Hematopoietic multipotent progenitor cell treated with erythropoietin and hydrocortisone succinate and interleukin-3 and kit ligand, for 4 days (in vitro differentiated cells): ENCODE results near the gene GPATCH3.
A peak's percentile ranks its signal among the peaks of the same experiment; 100 is the strongest.
"Not testable (repeated sequence)": the region's sequence is repeated elsewhere in the genome, so short reads cannot be mapped to it uniquely, and the experiment has no call there.

ENCODE experiments used
- DNase-seq: peaks from one replicate; pipeline ENCODE4 v3.0.0-alpha.2; 2015

The GPATCH3 gene

GRCh38 chr1:26913389-26913753 is 13.1 kb upstream of the GPATCH3 start:
- DNase-seq = no peak

- no peak for DNase-seq
Measured at GRCh38 chr1:26912147-26912490, 11.9 kb upstream of the GPATCH3 start.

GRCh38 chr1:26911399-26912146 is 11.3 kb upstream of the GPATCH3 start:
- no peak for DNase-seq

GRCh38 chr1:26910343-26911160 is 10.3 kb upstream of the GPATCH3 start:
- no peak for DNase-seq

- DNase-seq = no peak
Measured at GRCh38 chr1:26909951-26910342, 9.7 kb upstream of the GPATCH3 start.

GRCh38 chr1:26907071-26907917 is 7.0 kb upstream of the GPATCH3 start:
- DNase-seq = no peak

GRCh38 chr1:26900815-26901511 is 696 bp upstream of the GPATCH3 start:
- no peak for DNase-seq

GRCh38 chr1:26897351-26897750 is 2.9 kb downstream of the GPATCH3 start:
- no peak for DNase-seq

GRCh38 chr1:26894263-26894662 is 6.0 kb downstream of the GPATCH3 start:
- DNase-seq = no peak

- DNase-seq = no peak
Measured at GRCh38 chr1:26890467-26890796, 9.8 kb downstream of the GPATCH3 start.

- peak; percentile 95 for DNase-seq
Measured at GRCh38 chr1:26889551-26890466, 10.5 kb downstream of the GPATCH3 start, which contains the start of gene GPN2. Gene GPN2, minus strand, starts transcription at chr1:26890283. Its CDS starts 187 bp downstream, at chr1:26890096.

- no peak for DNase-seq
Measured at GRCh38 chr1:26888231-26888630, 12.0 kb downstream of the GPATCH3 start.

- DNase-seq = peak; percentile 74
Measured at GRCh38 chr1:26887125-26887524, 13.1 kb downstream of the GPATCH3 start.

- no peak for DNase-seq
Measured at GRCh38 chr1:26882696-26883463, 17.4 kb downstream of the GPATCH3 start.

- DNase-seq = not testable (repeated sequence)
Measured at GRCh38 chr1:26881611-26882010, 18.7 kb downstream of the GPATCH3 start.

- no peak for DNase-seq
Measured at GRCh38 chr1:26879793-26880192, 20.5 kb downstream of the GPATCH3 start.

GRCh38 chr1:26877326-26877725 is 22.9 kb downstream of the GPATCH3 start:
- DNase-seq = no peak

- no peak for DNase-seq
Measured at GRCh38 chr1:26874896-26875295, 25.4 kb downstream of the GPATCH3 start.

- DNase-seq = not testable (repeated sequence)
Measured at GRCh38 chr1:26873097-26873496, 27.2 kb downstream of the GPATCH3 start.

- peak; percentile 99 for DNase-seq
Measured at GRCh38 chr1:26864610-26865480, 35.4 kb downstream of the GPATCH3 start.
